Heart left ventricle (tissue), 13 donors: ENCODE results near the gene DTNB.

Source experiments
- POLR2A ChIP-seq, 2 donors: fragments of 450-650 bp; IDR thresholded peaks; one replicate each; pipeline ENCODE4 v1.6.1; 2017; ENCODE audit warnings: antibody characterized with exemption in 2 of 2, mild to moderate bottlenecking in 2 of 2, moderate library complexity in 2 of 2
- TF ChIP-seq, protein P1 (sequence below), 12 donors: fragments of 200-600 bp; sonication (generic) in 4 of 12; IDR thresholded peaks; one replicate each; pipeline versions ENCODE4 v1.5.0 to v1.8.0; 2018 to 2022; ENCODE audit warnings: antibody characterized with exemption in 12 of 12, mild to moderate bottlenecking in 5 of 12
- donor health status: ischemic (EF 13 %, LVEDD 7.1; RV severe dilation, severe dysfunction).
- donor health status: DM: no; HTN: yes; CAD: no.
- donor health status: DM: no; HTN: no; CAD: no.
- donor health status: ischemic (EF 25% LVEDD 6.9; RV normal size, moderate dysfunction).
- donor health status: ischemic (EF 25% LVEDD 5.7; RV mildly dilated, moderate dysfunction).
- donor health status: ischemic (EF 35%, LVEDD 5.7; RV mildly dilated, moderate dysfunction).
- donor health status: nonischemic (EF 11% LVEDD 7.7; RV severe dilation, severe dysfunction).
- donor health status: DM: yes; HTN: yes; CAD: no.
- donor health status: PGD.
- donor health status: ischemic (EF 29% LVEDD 5.4; RV normal size, mild dysfunction).
- donor health status: nonischemic (EF 23%, LVEDD 6.1; RV moderate dilation, normal function).

DNA sequence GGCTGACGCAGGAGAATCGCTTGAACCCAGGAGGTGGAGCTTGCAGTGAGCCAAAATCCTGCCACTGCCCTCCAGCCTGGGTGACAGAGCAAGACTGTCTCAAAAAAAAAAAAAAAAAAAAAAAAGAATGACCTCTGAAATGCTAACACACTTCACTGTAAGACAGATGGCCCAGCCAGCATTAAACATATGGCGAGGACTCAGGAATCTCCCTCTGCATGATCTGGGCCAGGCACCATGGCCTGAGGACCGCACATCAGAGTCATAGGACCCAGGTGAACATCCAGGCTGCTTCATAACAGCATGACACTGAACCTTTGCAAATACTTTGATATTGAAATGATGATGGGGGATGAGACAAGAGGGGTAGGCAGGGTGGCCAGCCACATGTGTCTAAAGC is 275.6 kb downstream of the DTNB start:
- no peak for TF ChIP-seq POLR2A (IDR thresholded peaks at IDR 0.05)
- TF ChIP-seq, protein P1, sequence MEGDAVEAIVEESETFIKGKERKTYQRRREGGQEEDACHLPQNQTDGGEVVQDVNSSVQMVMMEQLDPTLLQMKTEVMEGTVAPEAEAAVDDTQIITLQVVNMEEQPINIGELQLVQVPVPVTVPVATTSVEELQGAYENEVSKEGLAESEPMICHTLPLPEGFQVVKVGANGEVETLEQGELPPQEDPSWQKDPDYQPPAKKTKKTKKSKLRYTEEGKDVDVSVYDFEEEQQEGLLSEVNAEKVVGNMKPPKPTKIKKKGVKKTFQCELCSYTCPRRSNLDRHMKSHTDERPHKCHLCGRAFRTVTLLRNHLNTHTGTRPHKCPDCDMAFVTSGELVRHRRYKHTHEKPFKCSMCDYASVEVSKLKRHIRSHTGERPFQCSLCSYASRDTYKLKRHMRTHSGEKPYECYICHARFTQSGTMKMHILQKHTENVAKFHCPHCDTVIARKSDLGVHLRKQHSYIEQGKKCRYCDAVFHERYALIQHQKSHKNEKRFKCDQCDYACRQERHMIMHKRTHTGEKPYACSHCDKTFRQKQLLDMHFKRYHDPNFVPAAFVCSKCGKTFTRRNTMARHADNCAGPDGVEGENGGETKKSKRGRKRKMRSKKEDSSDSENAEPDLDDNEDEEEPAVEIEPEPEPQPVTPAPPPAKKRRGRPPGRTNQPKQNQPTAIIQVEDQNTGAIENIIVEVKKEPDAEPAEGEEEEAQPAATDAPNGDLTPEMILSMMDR (IDR thresholded peaks at IDR 0.05), result no peak
